ENCODE results near the gene ATP6V0A4.

The ATP6V0A4 gene

GRCh38 chr7:138658889-138659288 is 139.1 kb downstream of the ATP6V0A4 start:
- no peak overlapping the region for H3K27ac ChIP-seq (ENCODE audit: poor library complexity, severe bottlenecking)
- TF ChIP-seq CTCF (IDR thresholded peaks at IDR 0.05; ENCODE audit: poor library complexity, severe bottlenecking): no peak

DNA sequence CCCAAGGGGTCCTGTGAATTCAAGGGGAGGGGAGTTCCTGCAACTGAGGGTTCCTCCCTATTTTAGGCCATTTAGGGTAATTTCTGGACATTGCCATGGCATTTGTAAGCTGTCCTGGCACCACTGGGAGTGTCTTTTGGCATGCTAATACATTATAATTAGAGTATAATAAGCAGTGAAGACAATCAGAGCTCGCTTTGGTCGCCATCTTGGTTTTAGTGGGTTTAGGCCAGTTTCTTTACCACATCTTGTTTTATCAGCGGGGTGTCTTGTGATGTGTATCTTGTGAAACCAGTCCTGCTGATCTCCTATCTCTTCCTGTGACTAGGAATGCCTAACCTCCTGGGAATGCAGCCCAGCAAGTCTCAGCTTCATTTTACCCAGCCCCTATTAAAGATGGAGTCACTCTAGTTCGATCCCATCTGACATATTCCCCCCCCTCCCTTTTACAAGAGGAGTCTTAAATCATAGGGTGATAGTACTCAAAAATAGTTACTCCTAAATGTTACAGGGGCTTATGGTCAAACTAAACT is 140.1 kb downstream of the ATP6V0A4 start:
- DNase-seq (ENCODE audit: low spot score) (no peak), ATAC-seq (ENCODE audit: low read depth) (no peak)
- H3K4me3 ChIP-seq (ENCODE audit: severe bottlenecking): no peak overlapping the region
- H3K36me3 ChIP-seq (ENCODE audit: low read depth): no peaks in the 10 kb centered on the region
- no peak for TF ChIP-seq CTCF (IDR thresholded peaks at IDR 0.05; ENCODE audit: poor library complexity, severe bottlenecking)
- H3K27ac ChIP-seq (ENCODE audit: poor library complexity, severe bottlenecking): no peak overlapping the region
- H3K9me3 ChIP-seq (ENCODE audit: severe bottlenecking): no peaks in the 10 kb centered on the region
- H3K4me1 ChIP-seq (ENCODE audit: insufficient read depth, poor library complexity, severe bottlenecking): no peaks in the 10 kb centered on the region
- no peaks in the 10 kb centered on the region for H3K27me3 ChIP-seq (ENCODE audit: insufficient read depth, poor library complexity, severe bottlenecking)

More at GRCh38 chr7:138658889-138659288, 139.1 kb downstream of the ATP6V0A4 start:
- DNase-seq (ENCODE audit: low spot score): no peak
- Histone ChIP-seq H3K4me1 (ENCODE audit: insufficient read depth, poor library complexity, severe bottlenecking) (no peaks in the 10 kb centered on the region), H3K9me3 (ENCODE audit: severe bottlenecking) (no peaks in the 10 kb centered on the region), H3K27me3 (ENCODE audit: insufficient read depth, poor library complexity, severe bottlenecking) (no peaks in the 10 kb centered on the region), H3K36me3 (ENCODE audit: low read depth) (no peaks in the 10 kb centered on the region), H3K4me3 (ENCODE audit: severe bottlenecking) (no peak overlapping the region)
- ATAC-seq (ENCODE audit: low read depth): no peak

DNA sequence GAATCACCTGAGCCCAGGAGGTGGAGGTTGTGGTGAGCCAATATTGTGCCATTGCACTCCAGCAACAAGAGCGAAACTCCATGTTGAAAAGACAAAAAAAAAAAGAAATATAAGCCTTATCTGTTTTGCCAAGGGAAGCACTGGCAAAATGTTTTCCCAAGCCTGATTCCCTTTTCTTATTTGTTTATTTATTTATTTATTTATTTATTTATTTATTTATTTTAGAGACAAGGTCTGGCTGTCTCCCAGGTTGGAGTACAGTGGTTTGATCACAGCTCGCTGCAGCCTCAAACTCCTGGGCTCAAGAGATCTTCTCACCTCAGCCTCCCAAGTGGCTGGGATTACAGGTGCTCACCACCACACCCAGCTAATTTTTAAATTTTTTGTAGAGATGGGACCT is 141.0 kb downstream of the ATP6V0A4 start:
- ATAC-seq (ENCODE audit: low read depth): no peak
- Histone ChIP-seq H3K36me3 (ENCODE audit: low read depth) (no peaks in the 10 kb centered on the region), H3K4me1 (ENCODE audit: insufficient read depth, poor library complexity, severe bottlenecking) (no peaks in the 10 kb centered on the region), H3K4me3 (ENCODE audit: severe bottlenecking) (no peak overlapping the region), H3K27me3 (ENCODE audit: insufficient read depth, poor library complexity, severe bottlenecking) (no peaks in the 10 kb centered on the region), H3K9me3 (ENCODE audit: severe bottlenecking) (no peaks in the 10 kb centered on the region), H3K27ac (ENCODE audit: poor library complexity, severe bottlenecking) (no peak overlapping the region)
- TF ChIP-seq CTCF (IDR thresholded peaks at IDR 0.05; ENCODE audit: poor library complexity, severe bottlenecking): no peak
- DNase-seq (ENCODE audit: low spot score): no peak

Data from RWPE2 (cell line).